HG03521 (cell line): Measurements from ENCODE around the gene CENATAC.
"Not testable (repeated sequence)": the region's sequence is repeated elsewhere in the genome, so short reads cannot be mapped to it uniquely, and the experiment has no call there.

Experiments
- ATAC-seq: cut with Tn5 transposase; IDR thresholded peaks from one replicate; pipeline ENCODE4 v1.9.1; 2021; ENCODE audit warnings: mild to moderate bottlenecking, moderate library complexity; ENCODE audit not compliant: unreplicated experiment

Gene CENATAC, protein sequence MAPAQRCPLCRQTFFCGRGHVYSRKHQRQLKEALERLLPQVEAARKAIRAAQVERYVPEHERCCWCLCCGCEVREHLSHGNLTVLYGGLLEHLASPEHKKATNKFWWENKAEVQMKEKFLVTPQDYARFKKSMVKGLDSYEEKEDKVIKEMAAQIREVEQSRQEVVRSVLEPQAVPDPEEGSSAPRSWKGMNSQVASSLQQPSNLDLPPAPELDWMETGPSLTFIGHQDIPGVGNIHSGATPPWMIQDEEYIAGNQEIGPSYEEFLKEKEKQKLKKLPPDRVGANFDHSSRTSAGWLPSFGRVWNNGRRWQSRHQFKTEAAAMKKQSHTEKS

DNA sequence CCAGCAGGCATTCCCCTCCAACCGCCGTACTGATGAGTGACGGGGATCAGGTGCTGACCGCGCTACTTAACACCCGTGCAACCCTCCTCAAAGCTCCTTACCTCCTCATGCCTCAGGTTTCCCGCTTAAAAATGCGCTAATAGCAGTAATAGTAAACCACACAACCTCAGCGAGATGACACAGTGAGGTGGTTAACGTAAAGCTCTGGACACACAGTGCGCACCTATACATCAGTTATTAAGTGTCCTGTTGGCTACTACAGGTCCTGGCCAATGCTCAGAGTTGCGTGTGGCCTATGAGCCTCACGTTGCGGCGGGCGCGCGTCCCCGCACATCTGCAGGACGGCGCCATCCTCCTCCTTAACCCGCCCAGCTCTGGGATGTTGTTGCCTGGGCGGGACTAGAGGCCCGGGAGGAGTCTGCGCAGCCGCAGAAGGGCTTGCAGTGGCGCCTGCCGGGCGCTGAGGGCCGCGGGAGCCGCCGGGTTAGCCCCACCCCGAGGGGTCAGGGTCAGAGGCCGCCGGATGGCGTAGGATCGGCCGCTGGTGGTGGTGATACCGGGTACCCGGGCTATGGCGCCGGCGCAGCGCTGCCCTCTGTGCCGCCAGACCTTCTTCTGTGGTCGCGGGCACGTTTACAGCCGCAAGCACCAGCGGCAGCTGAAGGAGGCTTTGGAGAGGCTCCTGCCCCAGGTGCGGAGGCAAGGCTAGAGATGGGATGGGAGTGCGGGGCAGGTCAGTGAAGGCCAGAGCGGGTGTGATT, at the start of gene CENATAC:
Gene CENATAC, plus strand, starts transcription at position 512 of the 761 bp plus-strand sequence. Its CDS starts 60 bp downstream, at position 572.
- ATAC-seq: peak; percentile 89

DNA sequence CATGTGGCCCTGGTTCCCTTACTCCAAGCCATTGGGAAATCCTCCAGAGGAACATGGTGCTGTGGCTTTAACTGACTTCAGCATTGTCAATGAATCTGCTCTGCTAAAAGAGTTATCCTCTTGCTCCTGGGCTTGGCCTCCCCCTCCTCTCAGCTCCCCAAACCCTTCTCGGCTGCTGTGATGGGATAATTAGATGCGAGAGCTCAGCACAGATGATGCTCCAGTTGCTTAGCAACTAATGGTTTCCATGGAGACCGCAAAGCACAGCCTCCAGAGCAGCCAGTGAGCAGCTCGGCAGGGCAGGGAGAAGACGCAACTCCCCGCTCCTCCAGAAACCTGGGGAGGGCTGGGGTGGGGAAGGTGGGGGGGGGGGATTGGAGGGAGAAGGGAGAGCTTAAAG, 44.7 kb upstream of the CENATAC start:
- ATAC-seq: no peak

DNA sequence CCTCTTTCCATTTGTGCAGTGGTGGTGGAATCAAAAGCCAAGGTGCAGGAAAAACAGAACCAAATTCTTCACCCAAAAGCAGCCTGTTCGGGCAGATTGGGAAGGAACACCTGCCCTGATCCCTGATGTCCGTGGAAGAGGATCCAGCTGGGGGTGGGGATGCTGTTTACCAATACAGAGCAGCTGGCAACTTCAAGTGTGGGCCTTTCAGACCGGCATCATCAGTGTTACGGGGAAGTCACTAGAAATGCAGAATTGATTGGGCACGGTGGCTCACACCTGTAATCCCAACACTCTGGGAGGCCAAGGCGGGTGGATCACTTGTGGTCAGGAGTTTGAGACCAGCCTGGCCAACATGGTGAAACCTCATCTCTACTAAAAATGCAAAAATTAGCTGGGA, 44.0 kb upstream of the CENATAC start:
- not testable (repeated sequence) for ATAC-seq

DNA sequence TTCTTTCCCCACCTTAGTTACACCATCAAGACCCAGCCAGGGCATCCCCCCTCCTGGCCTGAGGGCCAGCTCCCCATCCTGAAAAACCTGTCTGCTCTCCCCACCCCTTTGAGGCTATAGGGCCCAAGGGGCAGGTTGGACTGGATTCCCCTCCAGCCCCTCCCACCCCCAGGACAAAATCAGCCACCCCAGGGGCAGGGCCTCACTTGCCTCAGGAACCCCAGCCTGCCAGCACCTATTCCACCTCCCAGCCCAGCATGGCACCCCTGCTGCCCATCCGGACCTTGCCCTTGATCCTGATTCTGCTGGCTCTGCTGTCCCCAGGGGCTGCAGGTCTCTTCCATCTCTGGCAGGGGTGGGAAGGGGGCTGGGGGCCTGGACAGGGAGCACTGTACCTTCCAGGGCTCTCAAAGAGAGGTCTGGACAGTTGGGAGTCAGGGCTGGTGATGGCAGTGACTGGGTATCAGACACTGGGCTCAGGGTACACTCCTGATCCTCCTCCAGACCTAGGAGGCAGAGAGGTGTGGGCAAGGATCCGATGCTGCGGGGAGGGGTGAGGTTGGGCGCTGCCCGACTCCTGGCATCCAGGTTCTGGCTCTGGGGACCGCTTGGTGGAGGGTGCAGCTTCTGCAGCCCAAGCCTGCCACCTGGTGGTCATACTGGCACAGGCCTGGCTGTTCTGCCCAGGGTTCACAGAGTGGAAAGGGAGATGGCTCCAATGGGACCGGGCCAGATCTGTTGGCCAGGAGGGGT, 41.7 kb upstream of the CENATAC start, which contains the start of gene UPK2:
Gene UPK2, plus strand, starts transcription at position 205 of the 753 bp plus-strand sequence. Its CDS starts 53 bp downstream, at position 258.
- peak; percentile 61 for ATAC-seq

DNA sequence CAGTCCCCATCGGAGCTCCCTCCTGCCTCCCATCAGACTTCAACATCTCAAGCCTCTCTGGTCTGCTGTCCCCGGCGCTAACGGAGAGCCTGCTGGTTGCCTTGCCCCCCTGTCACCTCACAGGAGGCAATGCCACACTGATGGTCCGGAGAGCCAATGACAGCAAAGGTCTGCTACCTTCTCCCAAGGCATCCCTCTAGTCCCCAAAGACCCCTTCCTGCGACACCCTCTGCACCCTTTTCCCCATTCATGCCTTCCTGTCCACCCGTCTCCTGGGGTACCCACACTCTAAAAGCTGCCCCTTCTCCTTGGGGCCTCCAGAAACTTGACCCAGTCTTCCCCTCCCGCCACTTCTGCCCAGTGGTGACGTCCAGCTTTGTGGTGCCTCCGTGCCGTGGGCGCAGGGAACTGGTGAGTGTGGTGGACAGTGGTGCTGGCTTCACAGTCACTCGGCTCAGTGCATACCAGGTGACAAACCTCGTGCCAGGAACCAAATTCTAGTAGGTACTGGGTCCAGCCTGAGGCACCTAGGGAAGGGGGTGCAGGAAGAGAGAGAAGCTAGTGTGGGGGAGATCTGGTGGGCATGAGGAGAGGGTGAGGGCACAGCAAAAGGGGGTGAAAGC, 41.0 kb upstream of the CENATAC start:
- no peak for ATAC-seq

DNA sequence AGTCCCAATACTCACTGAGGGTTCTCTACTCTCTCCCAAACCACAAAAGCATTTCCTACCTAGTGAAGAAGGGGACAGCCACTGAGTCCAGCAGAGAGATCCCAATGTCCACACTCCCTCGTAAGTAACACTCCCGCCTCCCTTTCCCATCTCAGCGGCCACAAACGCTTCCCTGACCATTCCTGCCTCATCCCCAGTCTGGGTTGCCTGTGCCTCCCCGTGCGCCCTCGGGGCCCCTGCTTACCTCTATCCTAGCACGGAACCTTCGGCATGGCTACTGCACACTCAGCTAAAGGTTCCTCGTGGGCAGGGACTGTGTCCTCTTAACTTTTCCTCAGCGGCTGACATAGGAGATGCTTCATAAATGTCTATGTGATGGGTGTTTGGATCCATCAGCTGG, 40.4 kb upstream of the CENATAC start:
- no peak for ATAC-seq

DNA sequence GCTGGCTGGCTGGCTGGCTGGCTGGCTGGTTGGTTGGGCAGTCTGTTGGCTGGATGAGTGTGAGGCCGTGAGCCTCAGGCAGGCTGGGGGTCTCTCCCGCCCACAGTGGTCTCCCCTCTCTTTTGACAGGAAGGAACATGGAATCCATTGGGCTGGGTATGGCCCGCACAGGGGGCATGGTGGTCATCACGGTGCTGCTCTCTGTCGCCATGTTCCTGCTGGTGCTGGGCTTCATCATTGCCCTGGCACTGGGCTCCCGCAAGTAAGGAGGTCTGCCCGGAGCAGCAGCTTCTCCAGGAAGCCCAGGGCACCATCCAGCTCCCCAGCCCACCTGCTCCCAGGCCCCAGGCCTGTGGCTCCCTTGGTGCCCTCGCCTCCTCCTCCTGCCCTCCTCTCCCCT, 40.0 kb upstream of the CENATAC start:
- ATAC-seq: no peak

DNA sequence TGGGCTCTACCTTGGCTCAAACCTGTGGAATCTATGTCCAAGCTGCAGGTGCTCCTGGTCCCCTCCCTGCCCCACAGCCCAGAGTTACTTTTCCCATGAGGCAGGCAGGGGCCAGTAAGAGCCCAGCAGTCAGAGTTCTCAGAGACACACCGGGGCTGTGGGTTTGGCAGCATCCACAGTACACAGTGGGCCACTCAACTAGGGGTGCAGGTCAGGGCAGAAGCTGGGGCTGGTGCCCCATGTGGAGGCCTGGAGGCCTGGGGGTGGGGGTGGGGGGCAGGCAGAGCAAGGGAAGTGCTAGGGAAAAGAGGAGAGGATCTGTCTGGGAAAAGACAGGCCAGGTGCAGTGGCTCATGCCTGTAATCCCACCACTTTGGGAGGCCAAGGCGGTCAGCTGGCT, 39.4 kb upstream of the CENATAC start:
- ATAC-seq: no peak

DNA sequence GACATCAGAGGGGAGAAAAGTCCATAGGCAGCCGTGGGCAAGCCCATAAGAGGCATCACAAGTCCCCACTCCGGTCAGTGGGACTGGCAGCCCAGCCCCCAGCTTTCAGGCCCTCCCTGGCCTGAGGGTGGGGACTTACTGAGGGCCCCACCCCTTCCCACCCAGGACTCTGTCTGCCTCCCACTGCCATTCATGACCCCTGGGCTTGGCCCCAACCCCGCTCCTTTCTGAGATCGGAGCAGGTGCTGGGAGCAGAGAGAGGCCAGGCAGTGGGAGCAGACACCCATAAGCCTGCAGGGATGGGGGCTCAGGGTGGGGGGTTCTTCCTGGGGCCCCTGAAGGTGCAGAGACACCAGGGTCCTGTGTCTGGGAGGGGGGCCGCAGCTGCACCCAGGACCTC, 36.7 kb upstream of the CENATAC start:
- ATAC-seq: no peak

DNA sequence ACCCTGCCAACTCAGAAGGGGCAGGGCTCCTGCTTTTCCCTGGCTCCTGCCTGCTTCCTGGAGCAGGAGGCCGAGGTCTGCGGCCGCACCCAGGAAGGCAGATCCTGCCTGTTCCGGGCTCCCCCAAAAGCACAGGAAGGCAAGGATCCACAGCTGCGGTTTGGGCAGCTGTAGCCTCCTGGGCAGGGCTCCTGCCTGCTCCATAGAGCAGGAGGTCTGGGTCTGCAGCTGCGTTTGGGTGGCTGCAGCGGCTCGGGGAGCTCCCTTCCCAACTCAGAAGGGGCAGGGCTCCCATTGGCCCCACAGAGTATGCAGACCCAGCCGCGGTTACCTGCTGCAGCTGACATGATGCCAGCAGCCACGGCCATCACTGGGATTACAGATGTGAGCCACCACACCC, 36.3 kb upstream of the CENATAC start:
- ATAC-seq: no peak

DNA sequence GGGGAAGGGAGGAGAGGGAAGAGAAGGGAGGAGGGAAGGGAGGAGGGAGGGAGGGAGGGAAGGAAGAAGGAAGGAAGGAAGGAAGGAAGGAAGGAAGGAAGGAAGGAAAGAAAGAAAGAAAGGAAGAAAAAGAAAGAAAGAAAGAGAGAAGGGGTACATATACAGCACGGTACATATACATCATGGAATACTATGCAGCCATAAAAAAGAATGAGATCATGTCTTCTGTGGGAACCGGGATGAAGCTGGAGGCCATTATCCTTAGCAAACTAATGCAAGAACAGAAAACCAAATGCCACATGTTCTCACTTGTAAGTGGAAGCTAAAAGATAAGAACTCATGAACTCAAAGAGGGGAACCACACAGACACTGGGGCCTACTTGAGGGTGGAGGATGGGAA, 28.4 kb upstream of the CENATAC start:
- not testable (repeated sequence) for ATAC-seq

DNA sequence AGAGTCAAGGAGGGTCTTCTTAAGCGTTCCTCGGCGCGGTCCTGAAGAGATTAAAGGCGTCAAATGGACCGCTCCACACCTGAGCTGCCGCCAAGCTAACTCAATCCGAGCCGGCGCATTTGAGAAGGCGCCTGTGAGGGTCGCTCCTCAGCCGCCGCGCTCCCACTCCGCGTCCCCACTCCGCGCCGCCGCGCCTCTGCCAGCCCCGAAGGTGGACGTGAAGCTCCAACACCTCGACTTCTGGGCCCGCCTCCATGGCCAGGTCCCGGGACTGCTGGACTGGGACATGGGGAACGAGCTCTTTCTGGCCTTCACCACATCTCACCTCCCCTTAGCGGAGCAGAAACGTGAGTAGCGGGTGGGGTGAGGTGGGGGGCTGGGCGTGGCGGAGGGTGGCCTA, 26.3 kb upstream of the CENATAC start, which contains the start of gene FOXR1:
Gene FOXR1, plus strand, starts transcription at position 116 of the 400 bp plus-strand sequence. Its CDS starts 171 bp downstream, at position 287.
- ATAC-seq: no peak

DNA sequence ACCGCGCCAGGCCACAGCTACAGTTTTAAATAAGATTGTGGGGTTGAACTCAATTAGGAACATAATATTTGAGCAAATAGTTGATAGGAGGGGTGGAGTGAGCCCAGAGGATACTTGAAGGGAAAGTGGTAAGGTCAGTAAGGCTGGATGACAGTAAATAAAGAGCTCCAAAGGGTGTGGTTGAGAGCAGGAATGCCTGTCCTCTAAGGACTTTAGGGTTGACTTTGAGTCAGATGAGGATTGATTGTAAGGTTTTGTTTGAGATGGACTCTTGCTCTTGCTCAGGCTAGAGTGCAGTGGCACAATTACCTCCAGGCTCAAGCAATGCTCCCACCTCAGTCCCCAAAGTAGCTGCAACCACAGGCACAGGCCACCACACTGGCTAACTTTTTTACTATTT, 24.0 kb upstream of the CENATAC start:
- no peak for ATAC-seq

DNA sequence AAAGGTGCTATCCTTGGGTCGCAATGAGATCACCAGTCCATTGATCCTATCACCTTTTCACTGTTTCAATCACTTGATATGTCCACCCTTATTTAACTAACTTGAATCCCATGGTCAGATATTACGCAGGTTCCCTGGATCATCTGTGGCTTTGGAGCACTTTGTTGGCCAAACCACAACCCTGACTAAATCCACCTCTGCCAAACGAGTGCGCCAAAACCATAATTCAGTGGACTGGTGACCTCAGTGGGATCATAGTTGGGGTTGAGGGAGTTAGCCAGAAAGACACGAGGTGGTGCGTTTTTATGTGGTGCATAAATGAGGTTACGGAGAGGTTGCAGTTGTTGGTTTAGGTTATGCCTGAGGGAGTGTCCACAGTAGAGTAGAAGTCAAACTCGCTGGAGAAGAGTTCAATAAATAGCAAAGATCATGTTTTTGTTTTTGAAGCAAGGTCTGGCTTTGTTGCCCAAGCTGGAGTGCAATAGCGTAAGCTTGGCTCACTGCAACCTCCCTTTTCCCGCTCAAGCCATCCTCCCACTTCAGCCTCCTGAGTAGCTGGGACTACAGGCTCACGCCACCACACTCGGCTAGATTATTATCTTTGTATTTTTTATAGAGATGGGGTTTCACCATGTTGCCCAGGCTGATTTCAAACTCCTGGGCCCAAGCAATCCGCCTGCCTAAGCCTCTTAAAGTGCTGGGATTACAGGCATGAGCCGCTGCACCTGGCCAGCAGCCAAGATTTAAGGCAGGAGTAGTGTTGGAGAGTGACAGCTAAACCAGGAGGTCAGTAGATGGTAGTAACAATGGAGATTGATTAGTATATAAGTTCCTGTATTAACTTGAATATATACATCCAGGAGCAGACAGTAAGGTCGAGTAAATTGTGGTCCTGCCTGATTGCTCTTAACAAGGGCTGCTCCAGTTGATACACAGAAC, 21.9 kb upstream of the CENATAC start:
- no peak for ATAC-seq

DNA sequence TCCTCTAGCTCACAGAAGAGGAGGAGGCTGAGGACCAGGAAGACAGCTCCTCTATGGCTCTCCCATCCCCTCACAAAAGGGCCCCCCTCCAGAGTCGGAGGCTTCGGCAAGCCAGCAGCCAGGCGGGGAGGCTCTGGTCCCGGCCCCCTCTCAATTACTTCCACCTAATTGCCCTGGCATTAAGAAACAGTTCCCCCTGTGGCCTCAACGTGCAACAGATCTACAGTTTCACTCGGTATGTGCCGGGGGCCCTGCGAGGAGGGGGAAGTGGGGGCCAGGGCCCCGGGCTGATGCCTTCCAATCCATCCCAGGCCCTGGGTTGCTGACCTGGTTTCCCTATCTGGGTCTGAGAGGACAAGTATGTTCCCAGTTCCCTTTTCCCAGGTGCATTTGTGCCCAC, 18.5 kb upstream of the CENATAC start:
- ATAC-seq: no peak

DNA sequence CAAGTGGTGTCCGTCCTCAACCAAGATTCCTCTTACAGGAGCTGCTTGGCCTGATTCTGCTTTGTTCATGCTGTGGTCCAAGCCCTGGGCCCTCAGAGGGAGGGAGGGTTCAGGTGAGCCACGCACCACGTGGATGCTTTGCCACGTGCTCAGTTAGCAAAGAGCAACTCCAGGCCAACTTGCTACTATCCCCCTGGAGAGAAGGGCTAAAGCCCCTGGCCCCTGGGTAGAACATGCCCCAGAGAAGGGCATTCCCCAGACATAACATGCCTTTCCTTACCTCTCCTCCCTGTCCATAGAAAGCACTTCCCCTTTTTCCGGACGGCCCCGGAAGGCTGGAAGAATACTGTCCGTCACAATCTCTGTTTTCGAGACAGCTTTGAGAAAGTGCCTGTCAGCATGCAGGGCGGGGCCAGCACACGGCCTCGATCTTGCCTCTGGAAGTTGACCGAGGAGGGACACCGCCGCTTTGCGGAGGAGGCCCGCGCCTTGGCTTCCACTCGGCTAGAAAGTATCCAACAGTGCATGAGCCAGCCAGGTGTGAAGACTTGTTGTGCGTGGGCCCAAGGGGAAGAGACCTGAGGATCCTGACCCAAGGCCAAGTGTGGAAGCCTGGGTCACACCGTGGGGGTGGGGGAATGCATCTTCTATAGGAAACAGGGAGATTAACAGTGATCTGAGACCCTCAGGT, 17.6 kb upstream of the CENATAC start:
- no peak for ATAC-seq

DNA sequence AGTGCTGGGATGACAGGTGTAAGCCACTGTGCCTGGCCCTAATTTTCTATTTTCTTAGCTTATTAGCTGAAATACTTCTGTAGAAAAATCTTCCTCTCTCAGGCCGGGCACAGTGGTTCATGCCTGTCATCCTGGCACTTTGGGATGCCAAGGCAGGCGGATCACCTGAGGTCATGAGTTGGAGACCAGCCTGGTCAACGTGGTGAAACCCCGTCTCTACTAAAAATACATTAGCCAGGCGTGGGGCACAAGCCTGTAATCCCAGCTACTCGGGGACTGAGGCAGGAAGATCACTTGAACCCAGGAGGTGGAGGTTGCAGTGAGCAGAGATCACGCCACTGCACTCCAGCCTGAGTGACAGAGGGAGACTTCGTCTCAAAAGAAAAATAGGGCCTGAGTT, 13.6 kb upstream of the CENATAC start:
- not testable (repeated sequence) for ATAC-seq

DNA sequence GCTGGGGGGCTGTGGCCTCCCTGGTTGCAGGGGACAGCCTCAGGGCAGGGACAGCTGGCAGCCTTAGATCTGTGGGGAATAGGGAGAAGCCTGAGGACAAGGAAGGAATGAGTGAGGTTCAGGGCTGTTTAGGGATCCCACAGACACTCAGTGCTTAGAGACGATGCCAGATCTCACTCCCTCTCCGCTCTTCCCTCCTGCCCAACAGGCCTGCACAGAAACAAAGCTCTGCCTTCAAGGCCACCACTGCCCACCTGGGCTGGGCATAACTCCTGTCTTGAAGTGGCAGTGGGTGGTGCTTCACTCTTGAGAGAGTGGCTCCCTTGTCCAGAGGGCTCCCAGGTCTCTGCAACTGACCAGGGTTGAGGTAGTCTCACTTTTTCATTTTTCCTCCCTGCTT, 13.1 kb upstream of the CENATAC start:
- no peak for ATAC-seq

DNA sequence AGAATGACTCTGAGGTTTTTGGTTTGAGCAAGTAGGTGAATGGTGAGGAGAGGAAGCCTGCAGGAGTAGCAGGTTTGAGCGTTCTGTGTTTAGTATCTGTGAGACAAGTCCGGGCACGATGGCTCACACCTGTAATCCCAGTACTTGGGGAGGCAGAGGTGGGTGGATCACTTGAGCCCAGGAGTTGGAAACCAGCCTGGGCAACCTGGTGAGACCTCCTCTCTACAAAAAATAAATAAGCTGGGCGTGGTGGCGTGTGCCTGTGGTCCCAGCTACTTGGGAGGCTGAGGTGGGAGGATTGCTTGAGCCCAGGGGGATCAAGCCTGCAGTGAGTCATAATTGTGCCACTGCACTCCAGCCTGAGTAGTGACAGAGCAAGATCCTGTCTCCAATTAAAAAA, 9.7 kb upstream of the CENATAC start:
- ATAC-seq: no peak
